NK-92 treated with Interleukin-12 subunit alpha and Interleukin-12 subunit beta, amount 100 ng/mL, for 24 hours (cell line): ENCODE measurements around the gene YIPF1.

Experiments used
- DNase-seq: peaks from one replicate; lab custom pipeline; 2025; lab: John Stamatoyannopoulos, UW

Gene YIPF1

GRCh38 chr1:53889304-53890298 is at the start of gene YIPF1:
Gene YIPF1 (minus strand): TSS chr1:53889797. CDS start chr1:53888937, 860 bp downstream.
- peak; percentile 82 for DNase-seq

- DNase-seq, result no peak
Observed at GRCh38 chr1:53938136-53938830, 48.7 kb upstream of the YIPF1 start.

GRCh38 chr1:53936430-53936829 is 46.8 kb upstream of the YIPF1 start:
- no peak for DNase-seq

DNA sequence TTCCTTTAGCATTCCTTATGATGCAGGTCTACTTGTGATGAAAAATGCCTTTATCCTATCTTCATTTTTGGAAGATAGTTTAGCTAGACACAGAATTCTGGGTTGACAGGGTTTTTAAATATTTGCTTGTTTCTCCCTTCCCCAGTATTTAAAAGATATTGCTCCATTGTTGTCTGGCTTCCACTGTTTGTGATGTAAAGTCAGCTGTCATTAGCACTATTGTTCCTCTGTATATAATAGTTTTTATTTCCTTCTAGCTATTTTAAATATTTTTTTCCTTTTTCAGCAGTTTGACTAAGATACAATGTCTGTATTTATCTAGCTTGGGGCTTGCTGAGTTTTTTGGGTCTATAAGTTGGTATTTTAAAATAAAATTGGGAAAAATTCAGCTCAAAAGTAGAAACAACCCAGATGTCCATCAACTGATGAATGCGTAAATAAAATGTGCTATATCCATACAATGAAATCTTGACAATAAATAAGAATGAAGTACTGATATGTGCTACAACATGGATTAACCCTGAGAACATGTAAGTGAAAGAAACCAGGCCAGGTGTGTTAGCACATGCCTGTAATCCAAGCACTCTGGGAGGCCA is 44.7 kb upstream of the YIPF1 start:
- no peak for DNase-seq

- no peak for DNase-seq
Observed at GRCh38 chr1:53931523-53931922, 41.9 kb upstream of the YIPF1 start.

GRCh38 chr1:53930932-53931331 is 41.3 kb upstream of the YIPF1 start:
- DNase-seq, result no peak

DNA sequence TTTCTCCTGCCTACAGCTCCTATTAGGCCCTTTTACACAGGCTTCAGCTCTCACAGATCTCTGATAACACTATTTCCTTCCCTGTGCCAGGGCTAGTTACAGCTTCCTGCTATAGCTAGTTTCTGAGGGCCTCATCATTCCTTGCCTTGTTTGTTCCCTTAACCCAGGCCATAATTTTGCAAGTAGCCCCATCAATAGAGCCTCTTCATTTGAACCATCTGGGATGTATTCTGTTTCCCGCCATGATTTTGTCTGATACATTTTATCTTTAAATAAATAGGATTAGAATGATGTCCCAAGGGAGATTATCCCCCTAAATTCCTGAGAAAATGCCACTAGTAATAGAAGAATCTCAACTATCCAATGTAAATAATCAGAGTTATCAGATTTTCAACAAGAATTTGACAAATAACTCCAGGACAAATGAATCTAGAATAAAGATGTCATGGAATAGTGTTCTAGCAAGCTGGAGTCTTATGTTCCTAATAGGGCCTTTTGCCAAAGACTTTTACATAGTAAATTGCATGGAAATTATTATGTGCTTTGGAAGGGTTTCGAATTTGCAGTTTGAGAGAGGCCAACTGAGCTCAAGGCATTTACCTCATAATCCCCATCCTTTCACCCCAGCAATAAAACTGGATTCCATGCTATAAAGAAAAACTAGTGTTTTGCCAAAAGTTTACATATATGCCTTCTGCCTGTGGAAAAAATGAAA is 39.8 kb upstream of the YIPF1 start:
- no peak for DNase-seq

GRCh38 chr1:53927376-53927881 is 37.8 kb upstream of the YIPF1 start:
- DNase-seq, result no peak

DNA sequence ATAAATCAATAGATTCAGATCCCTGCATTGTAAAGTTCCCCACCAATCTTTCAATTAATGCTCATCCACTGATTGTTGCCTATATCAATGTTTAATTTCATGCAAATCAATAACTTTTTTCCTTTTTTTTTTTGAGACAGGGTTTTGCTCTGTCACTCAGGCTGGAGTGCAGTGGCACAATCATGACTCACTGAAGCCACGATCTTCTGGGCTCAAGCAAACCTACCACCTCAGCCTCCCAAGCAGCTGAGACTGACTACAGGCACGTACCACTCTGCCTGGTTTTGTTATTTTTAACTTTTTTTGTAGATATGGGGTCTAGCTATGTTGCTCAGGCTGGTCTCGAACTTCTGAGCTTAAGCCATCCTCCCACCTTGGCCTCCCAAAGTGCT is 30.1 kb upstream of the YIPF1 start:
- DNase-seq, result no peak

- DNase-seq, result no peak
Observed at GRCh38 chr1:53918343-53918742, 28.7 kb upstream of the YIPF1 start.

- DNase-seq, result no peak
Observed at GRCh38 chr1:53913352-53914033, 23.9 kb upstream of the YIPF1 start.

DNA sequence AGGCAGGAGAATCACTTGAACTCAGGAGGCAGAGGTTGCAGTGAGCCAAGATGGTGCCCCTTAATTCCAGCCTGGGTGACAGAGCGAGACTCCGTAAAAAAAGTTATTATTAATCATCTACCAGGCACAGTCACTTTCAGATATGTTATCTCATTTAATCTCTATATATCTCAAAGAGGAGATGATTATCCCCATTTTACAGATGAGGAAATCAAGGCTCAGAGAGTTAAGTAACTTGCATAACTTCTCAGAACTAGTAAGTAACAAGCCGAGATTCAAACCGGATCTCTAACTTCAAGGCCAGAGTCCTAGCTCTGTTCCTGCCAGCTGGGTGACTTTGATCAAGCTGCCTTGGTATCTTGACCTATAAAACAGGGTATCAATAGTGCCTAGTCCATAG is 21.8 kb upstream of the YIPF1 start:
- no peak for DNase-seq

- no peak for DNase-seq
Observed at GRCh38 chr1:53909946-53910345, 20.3 kb upstream of the YIPF1 start.

DNA sequence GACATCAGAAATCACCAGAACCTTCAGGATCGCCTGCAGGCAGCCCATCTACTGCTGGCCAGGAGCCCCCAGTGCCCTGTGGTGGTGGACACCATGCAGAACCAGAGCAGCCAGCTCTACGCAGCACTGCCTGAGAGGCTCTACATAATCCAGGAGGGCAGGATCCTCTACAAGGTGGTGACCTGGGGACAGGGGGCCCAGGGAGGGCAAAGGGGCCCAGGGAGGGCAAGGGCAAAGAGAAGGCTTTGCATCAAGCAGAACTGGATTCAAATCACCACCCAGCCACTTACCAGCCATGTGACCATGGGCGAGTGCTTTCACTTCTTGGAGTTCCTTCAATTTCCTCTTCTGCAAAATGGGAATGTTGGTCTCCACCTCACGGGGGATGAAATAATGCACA is 16.5 kb upstream of the YIPF1 start:
- no peak for DNase-seq

GRCh38 chr1:53905509-53905908 is 15.9 kb upstream of the YIPF1 start:
- no peak for DNase-seq

GRCh38 chr1:53902235-53903138 is 12.9 kb upstream of the YIPF1 start:
- no peak for DNase-seq

GRCh38 chr1:53899708-53900107 is 10.1 kb upstream of the YIPF1 start:
- DNase-seq, result no peak

DNA sequence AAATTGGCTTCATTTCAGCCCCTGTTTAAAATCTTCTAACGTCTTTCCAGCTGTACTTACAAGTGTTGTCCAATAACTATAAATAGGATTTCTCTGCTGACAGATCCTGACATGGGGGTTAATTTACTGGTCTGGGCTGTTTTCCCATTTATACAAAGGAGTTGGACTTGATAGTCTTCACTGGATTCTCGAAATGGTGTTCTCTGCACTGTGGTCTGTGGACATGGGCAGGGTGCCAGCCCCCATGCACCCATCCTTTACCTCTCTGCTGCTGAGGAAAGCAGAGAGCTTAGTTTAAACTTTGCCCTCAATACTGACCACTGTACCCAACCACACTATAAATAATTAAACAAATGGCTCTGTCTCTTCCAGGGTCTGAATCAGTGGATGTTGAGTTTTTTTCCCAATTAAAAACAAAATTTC is 9.6 kb upstream of the YIPF1 start:
- DNase-seq, result no peak

- no peak for DNase-seq
Observed at GRCh38 chr1:53896635-53897229, 7.1 kb upstream of the YIPF1 start.

- no peak for DNase-seq
Observed at GRCh38 chr1:53895421-53895820, 5.8 kb upstream of the YIPF1 start.
